ENCODE results near the gene COPG2. TPM values are rescaled to one million over a fixed set of nuclear protein-coding genes. Genes with fewer than 3 reads are reported as not detected.

The COPG2 gene
- total and polyA plus RNA-seq, 2 donors (not counting 1 experiment from before 2014, with no cell fraction given): 6.1 to 13.4 TPM

DNA sequence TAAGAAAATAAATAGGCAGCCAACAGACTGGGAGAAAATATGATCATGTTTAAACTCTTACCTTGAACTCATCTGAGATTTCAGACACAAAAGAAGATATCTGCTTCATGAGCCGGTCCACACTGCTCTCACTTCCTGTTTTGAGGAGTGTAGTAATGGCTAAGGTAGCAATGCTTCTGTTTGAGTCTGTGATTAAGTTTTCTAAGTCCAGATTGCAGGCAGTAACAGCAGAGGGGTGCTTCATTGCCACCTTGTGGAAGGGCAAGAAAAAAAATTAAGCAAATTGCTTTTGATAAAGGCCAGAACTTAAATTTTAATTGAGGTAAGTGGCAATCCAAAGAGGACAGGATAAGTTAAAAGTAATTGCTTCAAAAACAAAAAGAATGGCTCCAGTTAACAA lies 107.6 kb downstream of the COPG2 start:
- ChIA-PET CTCF (no interaction called here), POLR2A (no interaction called here)
- 0% methylated on average over 1 of the region's 1 CpG for WGBS (ENCODE audit: insufficient coverage)
- Histone ChIP-seq H3K4me2 (replicated peaks; ENCODE audit: low read depth, low read length, poor library complexity, severe bottlenecking) (no peak overlapping the region), H4K20me1 (ENCODE audit: control insufficient read depth, insufficient read depth, low read length, poor library complexity, severe bottlenecking) (no peaks in the 10 kb centered on the region), H3K9ac (ENCODE audit: low read length) (no peak overlapping the region), H3K36me3 (replicated peaks in 1 of 2; ENCODE audit: control extremely low read depth in 1 of 2, control insufficient read depth in 1 of 2, extremely low read depth in 1 of 2, insufficient read depth in 2 of 2, low read length in 1 of 2) (peaks cover 0 to 2% of the 10 kb centered on the region in 2 experiments), H3K27ac (ENCODE audit: low read length in 2 of 2) (no peak overlapping the region), H2AFZ (ENCODE audit: insufficient read depth, low read depth, low read length, poor library complexity, severe bottlenecking) (peak overlapping the region; percentile 16), H3K4me3 (ENCODE audit: control extremely low read depth in 1 of 5, extremely low read depth in 1 of 5, insufficient read depth in 1 of 5, low read depth in 2 of 5, low read length in 4 of 5) (no peak overlapping the region), H3K79me2 (ENCODE audit: control insufficient read depth, insufficient read depth, low read length) (no peaks in the 10 kb centered on the region), H3K4me1 (ENCODE audit: control insufficient read depth in 2 of 2, insufficient read depth in 2 of 2, low read length in 2 of 2) (no peaks in the 10 kb centered on the region), H3K27me3 (replicated peaks in 1 of 4; ENCODE audit: control extremely low read depth in 1 of 4, control insufficient read depth in 3 of 4, insufficient read depth in 4 of 4, low read length in 3 of 4) (no peaks in the 10 kb centered on the region), H3K9me3 (ENCODE audit: control extremely low read depth in 1 of 3, control insufficient read depth in 2 of 3, insufficient read depth in 1 of 3, low read length in 2 of 3) (peaks cover 4 to 6% (median 4%) of the 10 kb centered on the region in 3 donors)
- intact Hi-C loops (cut with micrococcal nuclease): loop anchor here (2.0 kb wide), 1 partner anchor 490 kb away; the partner anchor contains the start of gene KLHDC10
- H3K27ac Mint-ChIP-seq: no peak overlapping the region
- peaks cover 4% of the 10 kb centered on the region for H3K4me1 Mint-ChIP-seq
- H3K9me3 Mint-ChIP-seq (ENCODE audit: insufficient read depth): peaks cover 2% of the 10 kb centered on the region
- no peaks in the 10 kb centered on the region for H3K27me3 Mint-ChIP-seq
- no peak overlapping the region for H3K4me3 Mint-ChIP-seq
- DNase-seq (peak; percentile 53), ATAC-seq (ENCODE audit: low read depth) (peak; percentile 60)
- TF ChIP-seq, protein P1, sequence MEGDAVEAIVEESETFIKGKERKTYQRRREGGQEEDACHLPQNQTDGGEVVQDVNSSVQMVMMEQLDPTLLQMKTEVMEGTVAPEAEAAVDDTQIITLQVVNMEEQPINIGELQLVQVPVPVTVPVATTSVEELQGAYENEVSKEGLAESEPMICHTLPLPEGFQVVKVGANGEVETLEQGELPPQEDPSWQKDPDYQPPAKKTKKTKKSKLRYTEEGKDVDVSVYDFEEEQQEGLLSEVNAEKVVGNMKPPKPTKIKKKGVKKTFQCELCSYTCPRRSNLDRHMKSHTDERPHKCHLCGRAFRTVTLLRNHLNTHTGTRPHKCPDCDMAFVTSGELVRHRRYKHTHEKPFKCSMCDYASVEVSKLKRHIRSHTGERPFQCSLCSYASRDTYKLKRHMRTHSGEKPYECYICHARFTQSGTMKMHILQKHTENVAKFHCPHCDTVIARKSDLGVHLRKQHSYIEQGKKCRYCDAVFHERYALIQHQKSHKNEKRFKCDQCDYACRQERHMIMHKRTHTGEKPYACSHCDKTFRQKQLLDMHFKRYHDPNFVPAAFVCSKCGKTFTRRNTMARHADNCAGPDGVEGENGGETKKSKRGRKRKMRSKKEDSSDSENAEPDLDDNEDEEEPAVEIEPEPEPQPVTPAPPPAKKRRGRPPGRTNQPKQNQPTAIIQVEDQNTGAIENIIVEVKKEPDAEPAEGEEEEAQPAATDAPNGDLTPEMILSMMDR (IDR thresholded peaks at IDR 0.05): no peak
- TF ChIP-seq EZH2 (IDR thresholded peaks at IDR 0.05; ENCODE audit: borderline replicate concordance, insufficient read depth, low read depth, low read length, poor library complexity, severe bottlenecking): no peak

DNA sequence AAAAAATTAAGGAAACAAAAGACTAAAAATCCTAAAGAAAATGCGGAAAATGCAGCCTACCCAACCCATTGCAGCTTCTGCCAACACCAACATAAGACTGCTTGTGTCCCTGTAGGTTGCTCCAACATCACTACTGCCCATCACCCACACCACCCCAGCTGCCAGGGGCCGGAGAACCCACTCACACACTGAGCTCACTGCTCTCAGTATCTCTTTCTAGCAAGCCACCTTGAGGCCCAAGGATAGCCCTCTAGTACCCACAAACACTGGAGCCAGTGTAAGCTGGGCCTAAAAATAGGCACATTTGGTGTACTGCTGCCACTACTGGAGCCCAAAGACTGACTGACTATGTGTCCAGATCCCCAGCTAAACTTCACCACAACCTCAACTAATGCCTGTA lies 109.4 kb downstream of the COPG2 start:
- ChIA-PET CTCF (no interaction called here), POLR2A (no interaction called here)
- Histone ChIP-seq H3K9me3 (ENCODE audit: control extremely low read depth in 1 of 3, control insufficient read depth in 2 of 3, insufficient read depth in 1 of 3, low read length in 2 of 3) (no peaks in the 10 kb centered on the region), H3K9ac (ENCODE audit: low read length) (no peak overlapping the region), H4K20me1 (ENCODE audit: control insufficient read depth, insufficient read depth, low read length, poor library complexity, severe bottlenecking) (no peaks in the 10 kb centered on the region), H3K4me1 (ENCODE audit: control insufficient read depth in 2 of 2, insufficient read depth in 2 of 2, low read length in 2 of 2) (no peaks in the 10 kb centered on the region), H3K79me2 (ENCODE audit: control insufficient read depth, insufficient read depth, low read length) (no peaks in the 10 kb centered on the region), H3K4me3 (ENCODE audit: control extremely low read depth in 1 of 5, extremely low read depth in 1 of 5, insufficient read depth in 1 of 5, low read depth in 2 of 5, low read length in 4 of 5) (no peak overlapping the region), H3K27me3 (replicated peaks in 1 of 4; ENCODE audit: control extremely low read depth in 1 of 4, control insufficient read depth in 3 of 4, insufficient read depth in 4 of 4, low read length in 3 of 4) (no peaks in the 10 kb centered on the region), H3K4me2 (replicated peaks; ENCODE audit: low read depth, low read length, poor library complexity, severe bottlenecking) (no peak overlapping the region), H3K36me3 (replicated peaks in 1 of 2; ENCODE audit: control extremely low read depth in 1 of 2, control insufficient read depth in 1 of 2, extremely low read depth in 1 of 2, insufficient read depth in 2 of 2, low read length in 1 of 2) (peaks cover 0 to 2% of the 10 kb centered on the region in 2 experiments), H3K27ac (ENCODE audit: low read length in 2 of 2) (no peak overlapping the region), H2AFZ (ENCODE audit: insufficient read depth, low read depth, low read length, poor library complexity, severe bottlenecking) (no peak overlapping the region)
- Mint-ChIP-seq H3K27me3 (no peaks in the 10 kb centered on the region), H3K27ac (no peak overlapping the region), H3K4me3 (no peak overlapping the region), H3K4me1 (peaks cover 4% of the 10 kb centered on the region), H3K9me3 (ENCODE audit: insufficient read depth) (no peaks in the 10 kb centered on the region)
- ATAC-seq (ENCODE audit: low read depth) (no peak), DNase-seq (no peak)
- intact Hi-C loops (cut with micrococcal nuclease): no loop called here
- no peak for TF ChIP-seq EZH2 (IDR thresholded peaks at IDR 0.05; ENCODE audit: borderline replicate concordance, insufficient read depth, low read depth, low read length, poor library complexity, severe bottlenecking)
- TF ChIP-seq, protein P1 (IDR thresholded peaks at IDR 0.05): no peak
- WGBS (ENCODE audit: insufficient coverage): 92% methylated on average over 2 of the region's 2 CpGs

Data from B cell (primary cell).